Trophoblast cell (in vitro differentiated cells and primary cell): ENCODE results near the gene ATG14.
"Not testable (repeated sequence)": the region's sequence is repeated elsewhere in the genome, so short reads cannot be mapped to it uniquely, and the experiment has no call there.

Experiments used
- DNase-seq, 2 donors: peaks; one replicate each; pipeline ENCODE4 v3.0.0-alpha.2; 2016
- H2AFZ ChIP-seq: 2 replicates; pipeline ENCODE4 v1.6.1; 2013; ENCODE audit warnings: low read length, moderate library complexity, mild to moderate bottlenecking; ENCODE audit not compliant: insufficient read depth, poor library complexity
- H2AK5ac ChIP-seq: 2 replicates; pipeline ENCODE4 v1.6.1; 2013; ENCODE audit warnings: mild to moderate bottlenecking, low read length
- H2BK120ac ChIP-seq: 2 replicates; pipeline ENCODE4 v1.6.1; 2013; ENCODE audit warnings: low read length, mild to moderate bottlenecking, moderate library complexity; ENCODE audit not compliant: insufficient read depth, poor library complexity
- H2BK12ac ChIP-seq: 2 replicates; pipeline ENCODE4 v1.6.1; 2013; ENCODE audit warnings: mild to moderate bottlenecking, low read length, moderate library complexity
- H2BK5ac ChIP-seq: 2 replicates; pipeline ENCODE4 v1.6.1; 2013; ENCODE audit warnings: low read length, low read depth, moderate library complexity, mild to moderate bottlenecking; ENCODE audit not compliant: poor library complexity
- H3K14ac ChIP-seq: 2 replicates; pipeline ENCODE4 v1.6.1; 2013; ENCODE audit warnings: mild to moderate bottlenecking, low read length
- H3K18ac ChIP-seq: 2 replicates; pipeline ENCODE4 v1.6.1; 2013; ENCODE audit warnings: mild to moderate bottlenecking, low read length
- H3K23ac ChIP-seq: 2 replicates; pipeline ENCODE4 v1.6.1; 2013; ENCODE audit warnings: low read length
- H3K27ac ChIP-seq: 2 replicates; pipeline ENCODE4 v1.5.1; 2013; ENCODE audit warnings: low read depth, mild to moderate bottlenecking, inconsistent platforms, low read length, moderate library complexity
- H3K27me3 ChIP-seq: 2 replicates; pipeline ENCODE4 v1.6.1; 2013; ENCODE audit warnings: inconsistent platforms, mild to moderate bottlenecking, low read length, moderate library complexity; ENCODE audit not compliant: insufficient read depth
- H3K36me3 ChIP-seq, 2 experiments: 1 replicate in 1 of 2; 2 replicates in 1 of 2; pipeline ENCODE4 v1.6.1; 2013; ENCODE audit warnings: low read length in 2 of 2, mild to moderate bottlenecking in 2 of 2, moderate library complexity in 1 of 2; ENCODE audit not compliant: insufficient read depth in 2 of 2, control insufficient read depth in 1 of 2
- H3K4ac ChIP-seq: 2 replicates; pipeline ENCODE4 v1.6.1; 2013; ENCODE audit warnings: low read depth, mild to moderate bottlenecking, low read length, moderate library complexity
- H3K4me1 ChIP-seq, 2 experiments: 1 replicate in 1 of 2; 2 replicates in 1 of 2; pipeline ENCODE4 v1.6.1; 2013; ENCODE audit warnings: low read length in 2 of 2, mild to moderate bottlenecking in 2 of 2, moderate library complexity in 1 of 2; ENCODE audit not compliant: insufficient read depth in 2 of 2, control insufficient read depth in 1 of 2
- H3K4me2 ChIP-seq: 2 replicates; pipeline ENCODE4 v1.6.1; 2013; ENCODE audit warnings: inconsistent platforms, mild to moderate bottlenecking, low read length, moderate library complexity
- H3K4me3 ChIP-seq: 2 replicates; pipeline ENCODE4 v1.5.1; 2013; ENCODE audit warnings: mild to moderate bottlenecking, low read depth, low read length, inconsistent platforms
- H3K79me1 ChIP-seq: one replicate; pipeline ENCODE4 v1.6.1; 2013; ENCODE audit warnings: low read length
- H3K79me2 ChIP-seq: 2 replicates; pipeline ENCODE4 v1.6.1; 2013; ENCODE audit warnings: low read length, mild to moderate bottlenecking; ENCODE audit not compliant: control insufficient read depth, insufficient read depth, poor library complexity
- H3K9ac ChIP-seq: 2 replicates; pipeline ENCODE4 v1.6.1; 2013; ENCODE audit warnings: mild to moderate bottlenecking, low read length
- H3K9me3 ChIP-seq: 2 replicates; pipeline ENCODE4 v1.6.1; 2013; ENCODE audit warnings: low read depth, mild to moderate bottlenecking, control low read depth, inconsistent platforms, low read length; ENCODE audit not compliant: insufficient read depth
- H4K12ac ChIP-seq: 2 replicates; pipeline ENCODE4 v1.6.1; 2013; ENCODE audit warnings: low read depth, mild to moderate bottlenecking, low read length, moderate library complexity
- H4K8ac ChIP-seq: 2 replicates; pipeline ENCODE4 v1.6.1; 2013; ENCODE audit warnings: low read depth, mild to moderate bottlenecking, low read length, moderate library complexity
- H4K91ac ChIP-seq: one replicate; pipeline ENCODE4 v1.6.1; 2013; ENCODE audit warnings: low read depth, mild to moderate bottlenecking, low read length, moderate library complexity
- WGBS: extraction: QIAGEN DNeasy Blood & Tissue Kit; methylation state at CpG from one replicate; pipeline ENCODE4 v1.1.7; 2013; ENCODE audit warnings: missing lambda C conversion rate; ENCODE audit not compliant: insufficient read length, insufficient coverage; ENCODE audit errors: extremely low coverage; 5-methylcytosine and 5-hydroxymethylcytosine counted together

The ATG14 gene

DNA sequence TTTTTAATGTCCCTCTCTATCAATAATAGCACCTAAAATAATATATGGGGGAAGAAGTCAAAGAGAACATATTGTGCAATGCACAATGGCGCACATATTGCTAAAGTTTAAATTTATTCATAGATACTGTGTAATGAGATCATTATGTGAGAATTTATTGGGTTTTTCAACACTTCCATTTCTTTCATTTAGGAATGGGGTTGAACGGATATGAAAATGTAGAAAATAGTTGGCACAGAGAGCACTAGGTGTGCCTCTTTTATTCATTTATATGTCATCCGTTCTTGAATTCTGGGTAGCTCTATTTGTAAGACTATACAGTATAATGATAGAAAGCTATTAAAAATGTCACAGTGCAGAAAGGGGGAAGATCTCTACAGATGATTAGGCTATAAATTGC, 63.9 kb downstream of the ATG14 start:
- H3K9ac ChIP-seq, result no peak overlapping the region
- H3K18ac ChIP-seq, result no peak overlapping the region
- H3K14ac ChIP-seq, result no peak overlapping the region
- H4K12ac ChIP-seq, result no peak overlapping the region
- H3K27me3 ChIP-seq, result no peaks in the 10 kb centered on the region
- no peak overlapping the region for H2AK5ac ChIP-seq
- no peaks in the 10 kb centered on the region for H3K9me3 ChIP-seq
- no peak overlapping the region for H2BK12ac ChIP-seq
- no peak overlapping the region for H2BK5ac ChIP-seq
- no peaks in the 10 kb centered on the region for H3K79me1 ChIP-seq
- H2AFZ ChIP-seq, result no peak overlapping the region
- no peaks in the 10 kb centered on the region for H3K4me1 ChIP-seq
- H3K4me3 ChIP-seq, result no peak overlapping the region
- peaks cover 10 to 22% of the 10 kb centered on the region in 2 experiments for H3K36me3 ChIP-seq
- no peak overlapping the region for H3K27ac ChIP-seq
- no peak overlapping the region for H3K23ac ChIP-seq
- no peak overlapping the region for H4K91ac ChIP-seq
- no peak overlapping the region for H3K4me2 ChIP-seq
- no peak for DNase-seq
- WGBS, result no CpG with 5 or more reads among the region's 3 CpGs
- peaks cover 1% of the 10 kb centered on the region for H3K79me2 ChIP-seq
- H3K4ac ChIP-seq, result no peak overlapping the region
- H4K8ac ChIP-seq, result no peak overlapping the region
- H2BK120ac ChIP-seq, result no peak overlapping the region

DNA sequence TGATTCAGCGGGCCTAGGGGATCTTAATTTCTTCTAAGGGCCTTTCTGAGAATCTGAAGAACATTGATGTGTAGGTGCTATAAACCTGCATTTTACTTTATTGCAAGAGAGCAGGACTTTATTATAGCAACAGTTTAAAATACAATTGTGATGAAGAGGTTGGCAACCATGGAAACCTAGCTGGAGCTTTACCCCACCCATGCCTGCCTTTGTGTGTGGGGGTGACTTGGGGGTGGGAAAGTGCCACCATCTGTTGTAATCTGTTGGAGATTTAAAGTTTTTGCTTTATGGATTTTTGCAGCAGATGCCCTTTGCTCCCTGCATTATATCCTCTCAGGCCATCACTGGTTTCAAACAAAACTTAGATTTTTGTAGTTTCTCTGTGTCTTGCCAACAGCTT, 64.6 kb downstream of the ATG14 start:
- H4K12ac ChIP-seq, result no peak overlapping the region
- no peak overlapping the region for H3K18ac ChIP-seq
- no peaks in the 10 kb centered on the region for H3K79me1 ChIP-seq
- H2BK12ac ChIP-seq, result no peak overlapping the region
- no peak overlapping the region for H3K23ac ChIP-seq
- no peak overlapping the region for H3K9ac ChIP-seq
- peaks cover 7 to 15% of the 10 kb centered on the region in 2 experiments for H3K36me3 ChIP-seq
- H2BK120ac ChIP-seq, result no peak overlapping the region
- no peaks in the 10 kb centered on the region for H3K9me3 ChIP-seq
- H3K4ac ChIP-seq, result no peak overlapping the region
- H2AFZ ChIP-seq, result no peak overlapping the region
- H2BK5ac ChIP-seq, result no peak overlapping the region
- no CpG with 5 or more reads among the region's 1 CpG for WGBS
- H3K4me2 ChIP-seq, result no peak overlapping the region
- no peak overlapping the region for H3K27ac ChIP-seq
- peaks cover 1% of the 10 kb centered on the region for H3K79me2 ChIP-seq
- H2AK5ac ChIP-seq, result no peak overlapping the region
- H3K4me1 ChIP-seq, result no peaks in the 10 kb centered on the region
- no peak for DNase-seq
- H3K14ac ChIP-seq, result no peak overlapping the region
- no peak overlapping the region for H4K91ac ChIP-seq
- no peaks in the 10 kb centered on the region for H3K27me3 ChIP-seq
- no peak overlapping the region for H3K4me3 ChIP-seq
- no peak overlapping the region for H4K8ac ChIP-seq

DNA sequence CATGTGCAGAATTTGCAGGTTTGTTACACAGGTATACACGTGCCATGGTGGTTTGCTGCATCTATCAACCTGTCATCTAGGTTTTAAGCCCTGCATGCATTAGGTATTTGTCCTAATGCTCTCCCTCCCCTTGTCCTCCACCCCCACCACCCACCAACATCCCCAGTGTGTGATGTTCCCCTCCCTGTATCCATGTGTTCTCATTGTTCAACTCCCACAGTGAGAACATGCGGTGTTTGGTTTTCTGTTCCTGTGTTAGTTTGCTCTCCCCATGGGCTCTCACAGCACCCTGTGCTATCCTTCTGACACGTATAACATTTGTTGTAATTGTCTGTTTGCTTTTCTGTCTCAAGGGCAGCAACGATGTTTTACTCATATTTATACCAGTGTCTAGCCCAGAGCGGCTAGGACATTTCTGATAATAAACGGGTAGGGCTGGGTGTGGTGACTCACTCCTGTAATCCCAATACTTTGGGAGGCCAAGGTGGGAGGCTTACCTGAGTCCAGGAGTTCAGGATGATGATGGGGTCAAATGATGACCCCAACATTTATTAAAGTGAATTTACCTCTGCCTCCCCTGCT, 67.0 kb downstream of the ATG14 start:
- not testable (repeated sequence) for H2AFZ ChIP-seq, H3K23ac ChIP-seq, H3K4ac ChIP-seq, H2BK120ac ChIP-seq, DNase-seq, H3K27ac ChIP-seq, H3K9ac ChIP-seq, H3K27me3 ChIP-seq, H3K4me2 ChIP-seq, H4K91ac ChIP-seq, H3K4me1 ChIP-seq, H3K14ac ChIP-seq, H4K12ac ChIP-seq, H4K8ac ChIP-seq, H3K4me3 ChIP-seq, H3K9me3 ChIP-seq, H3K79me1 ChIP-seq, H2BK5ac ChIP-seq, H2BK12ac ChIP-seq, H2AK5ac ChIP-seq, H3K36me3 ChIP-seq, H3K79me2 ChIP-seq, H3K18ac ChIP-seq
- no CpG with 5 or more reads among the region's 6 CpGs for WGBS

DNA sequence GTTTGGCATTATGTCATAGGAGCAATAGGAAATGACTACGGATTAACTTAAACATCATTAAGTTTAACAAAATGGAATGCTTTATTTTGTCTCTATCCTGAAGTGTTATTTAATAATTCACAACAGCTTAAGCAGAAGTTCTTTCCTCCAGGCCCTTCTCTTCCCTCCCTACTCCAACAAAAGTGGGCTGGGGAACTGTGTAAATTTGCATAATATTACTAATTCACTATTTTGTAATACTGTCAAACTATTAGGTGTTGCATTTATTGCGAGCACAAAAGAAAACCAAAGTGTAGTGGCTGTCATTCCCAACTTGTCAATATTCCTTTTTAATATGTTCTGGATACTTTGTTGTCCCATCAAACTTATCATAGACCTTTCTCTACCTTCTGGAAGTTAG, 69.8 kb downstream of the ATG14 start:
- no peak overlapping the region for H4K12ac ChIP-seq
- WGBS, result no CpG with 5 or more reads among the region's 2 CpGs
- H4K8ac ChIP-seq, result no peak overlapping the region
- H3K36me3 ChIP-seq, result no peaks in the 10 kb centered on the region
- no peak overlapping the region for H2BK120ac ChIP-seq
- no peaks in the 10 kb centered on the region for H3K9me3 ChIP-seq
- no peak overlapping the region for H4K91ac ChIP-seq
- H2AFZ ChIP-seq, result no peak overlapping the region
- H2BK12ac ChIP-seq, result no peak overlapping the region
- H2BK5ac ChIP-seq, result no peak overlapping the region
- H3K27me3 ChIP-seq, result no peaks in the 10 kb centered on the region
- H2AK5ac ChIP-seq, result no peak overlapping the region
- H3K14ac ChIP-seq, result no peak overlapping the region
- no peak for DNase-seq
- no peak overlapping the region for H3K4me2 ChIP-seq
- H3K9ac ChIP-seq, result no peak overlapping the region
- H3K79me2 ChIP-seq, result peaks cover 2% of the 10 kb centered on the region
- no peak overlapping the region for H3K23ac ChIP-seq
- no peaks in the 10 kb centered on the region for H3K79me1 ChIP-seq
- no peak overlapping the region for H3K27ac ChIP-seq
- no peaks in the 10 kb centered on the region for H3K4me1 ChIP-seq
- H3K18ac ChIP-seq, result no peak overlapping the region
- no peak overlapping the region for H3K4ac ChIP-seq
- H3K4me3 ChIP-seq, result no peak overlapping the region
